Epithelial cell of prostate (primary cell): ENCODE results near the gene NPHP4.

Experiments used
- DNase-seq: peaks from one replicate; pipeline ENCODE4 v3.0.0-alpha.2; 2011; ENCODE audit warnings: low read depth, low spot score
- H3K27ac ChIP-seq: fragments of 450-650 bp; 2 replicates; pipeline ENCODE4 v1.5.1; 2017; ENCODE audit warnings: mild to moderate bottlenecking

NPHP4 gene

DNA sequence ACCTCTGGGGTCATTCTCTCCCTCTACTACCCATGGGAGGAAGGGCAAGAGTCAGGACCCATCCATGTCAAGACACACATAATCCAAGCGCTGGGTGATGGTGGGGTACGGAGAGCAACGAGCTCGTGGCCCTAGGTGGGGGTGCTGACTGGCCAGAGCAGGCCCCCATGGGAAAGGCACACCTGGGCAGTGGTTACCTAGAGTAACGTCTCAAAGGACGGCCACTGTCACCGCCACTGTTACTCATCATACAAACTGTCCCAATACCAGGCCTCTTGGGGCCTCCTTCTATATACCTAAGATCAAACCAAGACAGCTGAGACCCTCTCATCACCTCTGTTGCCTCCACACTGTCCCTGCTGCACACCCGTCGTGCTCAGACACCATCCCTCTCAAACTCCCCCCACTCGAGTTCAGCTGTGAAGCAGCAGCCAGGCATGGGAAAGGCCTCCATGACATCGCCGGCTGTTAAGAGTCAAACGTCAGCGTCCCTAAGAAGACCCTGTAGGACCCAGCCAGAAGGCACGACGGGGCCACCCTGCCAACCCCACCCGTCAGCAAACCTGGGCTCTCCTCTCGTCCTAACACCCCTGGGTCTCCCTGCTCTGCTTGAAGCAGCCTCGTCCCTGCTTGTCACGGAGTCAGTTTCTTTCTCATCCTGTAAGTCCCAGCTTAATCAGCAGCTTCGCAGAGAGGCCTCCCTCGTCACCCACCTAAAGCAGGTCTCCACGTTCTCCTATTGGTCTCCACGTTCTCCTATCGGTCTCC lies 15.3 kb downstream of the NPHP4 start:
- H3K27ac ChIP-seq = no peak overlapping the region
- DNase-seq = no peak

DNA sequence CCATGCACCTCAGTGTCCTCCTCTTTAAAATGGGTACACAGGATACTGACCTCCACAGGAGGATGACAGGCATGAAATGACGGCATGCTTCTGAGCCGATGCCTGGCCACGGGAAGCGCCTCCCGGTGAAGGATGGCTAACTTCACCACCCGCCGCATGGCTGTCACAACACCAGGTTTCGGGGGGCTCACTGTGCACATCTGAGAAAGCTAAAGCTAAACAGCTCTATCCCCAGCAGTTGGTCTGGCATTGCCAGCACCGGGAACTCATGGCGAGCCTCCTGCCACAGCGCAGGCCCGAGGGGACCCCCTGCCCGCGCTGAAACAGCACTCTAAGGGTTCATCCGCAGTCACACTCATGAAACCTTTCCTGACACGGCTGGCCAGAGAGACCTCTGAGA lies 16.0 kb downstream of the NPHP4 start:
- no peak for DNase-seq
- H3K27ac ChIP-seq = no peak overlapping the region

- no peak for DNase-seq
- no peak overlapping the region for H3K27ac ChIP-seq
These were observed 16.9 kb downstream of the NPHP4 start for GRCh38 chr1:5975133-5975880.

- DNase-seq = no peak
- no peak overlapping the region for H3K27ac ChIP-seq
These were observed 17.6 kb downstream of the NPHP4 start for GRCh38 chr1:5974631-5975030.

- DNase-seq = no peak
- no peak overlapping the region for H3K27ac ChIP-seq
These were observed 18.5 kb downstream of the NPHP4 start for GRCh38 chr1:5973771-5974170.

GRCh38 chr1:5972198-5972520 lies 20.1 kb downstream of the NPHP4 start:
- no peak for DNase-seq
- no peak overlapping the region for H3K27ac ChIP-seq

- DNase-seq = no peak
- no peak overlapping the region for H3K27ac ChIP-seq
These were observed 20.6 kb downstream of the NPHP4 start for GRCh38 chr1:5971471-5972197.

- DNase-seq = no peak
These were observed 21.5 kb downstream of the NPHP4 start for GRCh38 chr1:5970610-5971273.

DNA sequence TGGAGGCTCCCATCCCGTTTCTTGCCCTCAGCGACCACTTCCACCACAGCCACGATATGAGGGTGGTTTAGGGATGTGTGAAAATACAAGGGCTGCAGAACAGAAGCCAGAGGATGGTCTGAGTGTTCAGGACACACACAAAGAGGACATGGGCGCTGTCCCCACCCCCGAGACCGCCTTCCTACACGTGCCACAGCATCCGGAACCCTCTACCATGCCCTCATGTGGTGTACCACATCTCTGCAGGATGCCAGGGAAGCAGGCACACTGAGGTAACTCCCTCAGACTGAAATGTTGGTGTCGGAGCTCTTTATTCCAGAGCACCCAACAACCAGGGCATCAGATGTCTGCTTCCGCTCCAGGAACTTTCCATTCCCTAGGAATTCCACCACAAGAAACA lies 23.1 kb downstream of the NPHP4 start:
- no peak for DNase-seq
- H3K27ac ChIP-seq = no peak overlapping the region

More at GRCh38 chr1:5970610-5971273, 21.5 kb downstream of the NPHP4 start:
- no peak overlapping the region for H3K27ac ChIP-seq

GRCh38 chr1:5968161-5968736 lies 24.0 kb downstream of the NPHP4 start:
- no peak overlapping the region for H3K27ac ChIP-seq
- DNase-seq = no peak

DNA sequence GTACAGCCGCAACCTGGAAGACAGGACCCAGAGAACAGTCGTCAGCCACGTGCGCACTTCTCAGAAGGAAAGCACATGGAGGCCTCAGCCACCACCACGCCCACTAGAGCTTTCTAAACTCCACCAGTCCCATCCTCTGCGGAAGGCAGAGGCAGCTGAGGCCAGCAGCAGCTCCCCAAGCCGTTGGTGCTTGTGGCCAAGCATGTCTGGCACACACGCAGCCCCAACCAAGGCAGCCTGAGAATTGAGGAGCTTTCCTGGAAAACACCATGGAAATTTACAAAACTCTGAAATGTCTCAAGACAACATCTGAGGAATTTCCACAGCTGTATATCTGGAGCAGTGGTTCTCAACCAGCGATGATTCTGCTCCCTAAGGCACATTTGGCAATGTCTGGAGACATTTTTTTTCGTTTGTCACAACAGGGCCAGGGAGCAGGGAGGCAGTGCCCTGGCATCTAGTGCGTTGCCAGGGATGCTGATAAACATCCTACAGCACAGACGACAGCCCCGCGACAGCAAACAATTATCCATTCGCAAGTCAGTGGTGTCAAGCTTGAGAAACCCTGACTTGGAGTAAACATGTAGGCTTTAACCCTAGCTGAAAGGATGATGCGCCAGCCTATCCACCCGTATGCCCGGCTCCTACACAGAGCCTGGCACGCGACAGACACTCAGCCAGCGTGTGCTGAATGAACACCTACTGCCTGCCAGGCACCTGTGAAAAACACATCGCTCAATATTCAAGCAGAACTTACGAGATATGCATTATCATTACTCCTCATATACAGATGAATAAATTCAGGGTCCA lies 24.7 kb downstream of the NPHP4 start:
- H3K27ac ChIP-seq = no peak overlapping the region
- no peak for DNase-seq

DNA sequence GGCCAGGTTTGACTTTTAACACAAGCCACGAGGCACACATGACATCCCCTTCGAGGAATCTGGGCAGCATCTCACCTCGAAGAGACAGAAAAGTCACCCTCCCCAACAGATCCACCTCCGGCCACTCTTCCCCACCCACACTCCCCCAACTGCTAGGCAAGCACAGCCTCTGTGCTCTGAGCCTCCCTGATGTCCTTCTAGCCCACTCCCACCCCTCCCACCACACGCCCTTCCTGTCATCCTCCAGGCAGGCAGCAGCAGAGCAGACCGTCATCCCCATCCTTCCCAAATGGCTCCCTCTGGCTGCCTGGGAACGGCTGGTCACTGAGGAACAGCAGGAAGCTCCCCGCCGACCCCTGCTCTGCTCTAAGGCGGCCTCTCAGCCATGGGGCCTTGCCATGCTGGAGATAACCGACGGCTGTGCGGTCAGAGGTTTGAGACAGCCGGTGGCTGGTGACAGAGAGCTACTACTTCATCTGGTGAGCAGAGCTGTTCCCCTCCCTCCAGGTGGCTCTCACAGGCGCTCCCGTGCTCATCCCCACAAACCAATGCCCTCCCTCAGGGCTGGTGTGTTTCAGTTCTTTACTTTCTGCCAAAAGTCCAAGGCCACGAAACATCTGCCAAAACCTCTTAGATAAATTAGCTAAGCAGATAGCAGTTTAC lies 25.6 kb downstream of the NPHP4 start:
- no peak overlapping the region for H3K27ac ChIP-seq
- DNase-seq = no peak

- H3K27ac ChIP-seq = no peak overlapping the region
- DNase-seq = no peak
These were observed 26.6 kb downstream of the NPHP4 start for GRCh38 chr1:5965586-5966131.

GRCh38 chr1:5962265-5963105 lies 29.7 kb downstream of the NPHP4 start:
- no peak overlapping the region for H3K27ac ChIP-seq
- DNase-seq = no peak

DNA sequence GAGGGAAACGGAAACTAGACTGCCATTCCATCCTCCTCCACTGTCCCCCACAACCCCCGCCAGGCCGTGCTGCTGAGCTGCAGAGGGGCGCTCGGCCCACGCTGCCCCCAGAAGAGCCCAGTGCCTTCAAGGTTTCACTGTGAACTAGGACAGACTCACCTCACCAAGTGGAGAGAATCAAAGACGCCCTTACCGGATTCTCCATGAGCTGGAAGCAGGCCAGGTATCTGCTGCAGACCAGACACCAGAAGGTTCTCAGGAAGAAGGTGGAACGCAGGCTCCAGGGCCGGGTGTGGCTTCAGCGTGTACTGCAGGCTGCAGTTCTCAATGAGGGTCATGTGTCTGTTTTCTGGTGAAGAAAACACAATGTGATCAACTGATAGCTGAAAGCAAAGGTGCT lies 30.6 kb downstream of the NPHP4 start:
- DNase-seq = no peak
- no peak overlapping the region for H3K27ac ChIP-seq

DNA sequence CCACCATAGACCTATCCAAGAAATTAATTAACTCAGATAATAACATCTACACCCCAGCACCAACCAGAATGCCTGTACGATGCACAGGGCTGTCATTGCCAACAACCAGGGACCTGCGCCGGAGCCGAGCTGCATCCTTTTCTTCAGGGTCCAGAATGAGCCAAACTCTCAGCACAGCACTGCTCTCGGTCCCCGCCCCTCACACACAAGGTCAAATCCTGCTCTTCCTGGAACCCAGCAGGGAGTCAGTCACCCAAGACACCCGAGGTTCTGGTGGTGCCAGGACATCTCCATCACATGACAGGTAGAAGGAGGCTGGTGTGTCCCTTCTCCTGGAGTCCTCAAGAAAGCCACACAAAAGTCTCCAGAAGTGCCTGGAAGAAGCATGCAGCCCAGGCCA lies 31.9 kb downstream of the NPHP4 start:
- H3K27ac ChIP-seq = no peak overlapping the region
- no peak for DNase-seq

GRCh38 chr1:5959667-5960230 lies 32.5 kb downstream of the NPHP4 start:
- H3K27ac ChIP-seq = no peak overlapping the region
- no peak for DNase-seq

- H3K27ac ChIP-seq = no peak overlapping the region
- DNase-seq = no peak
These were observed 33.1 kb downstream of the NPHP4 start for GRCh38 chr1:5959087-5959486.
